SHP77 (cell line): Measurements from ENCODE around the gene SSTR4.
A peak's percentile ranks its signal among the peaks of the same experiment; 100 is the strongest.
"Not testable (repeated sequence)": the region's sequence is repeated elsewhere in the genome, so short reads cannot be mapped to it uniquely, and the experiment has no call there.

Experiments used
- DNase-seq, 2 experiments: peaks; one replicate each; lab custom pipeline; 2025; lab: John Stamatoyannopoulos, UW

SSTR4 gene

DNA sequence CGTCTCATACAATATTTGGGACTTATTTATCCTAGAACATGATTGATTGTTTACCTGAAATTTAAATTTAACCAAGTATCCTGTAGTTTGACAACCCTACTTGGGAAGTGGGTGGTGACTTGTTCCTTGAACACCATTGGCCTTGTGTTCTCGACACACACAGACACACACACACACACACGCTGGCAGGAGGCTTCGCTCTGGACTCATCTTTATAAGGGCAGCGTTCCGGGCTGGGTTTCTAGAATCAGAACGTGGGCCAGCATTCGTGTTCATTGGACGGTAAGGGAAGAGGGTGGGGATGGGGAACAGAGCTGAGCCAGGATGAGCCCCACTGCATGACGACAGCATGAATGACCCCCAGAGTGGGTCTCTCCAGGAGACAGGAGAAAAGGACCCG lies 16.2 kb upstream of the SSTR4 start:
- no peak for DNase-seq

DNA sequence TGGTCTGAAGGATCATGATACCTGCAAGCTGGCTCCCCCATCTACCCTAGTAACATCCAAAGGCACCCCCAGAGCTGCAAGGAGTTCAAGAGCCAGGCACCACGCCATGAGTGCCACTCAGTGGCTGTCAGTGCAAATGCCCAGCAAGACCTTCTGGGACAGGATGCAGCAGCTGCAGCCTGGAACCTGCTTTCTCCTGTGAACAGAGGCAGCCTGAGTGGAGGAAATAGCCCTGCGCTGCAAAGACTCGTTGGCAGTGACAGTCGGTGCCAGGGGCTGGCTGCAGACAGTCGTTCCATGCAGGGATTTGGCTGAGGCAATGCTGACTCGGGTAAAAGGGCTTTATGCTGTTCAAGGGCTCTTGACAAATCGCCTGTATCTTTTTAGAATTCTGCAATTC lies 15.7 kb upstream of the SSTR4 start:
- DNase-seq = peak; percentile 17 to 37

- no peak for DNase-seq
Measured at GRCh38 chr20:23020230-23021018, 14.7 kb upstream of the SSTR4 start.

GRCh38 chr20:23021541-23021940 lies 13.6 kb upstream of the SSTR4 start:
- no peak for DNase-seq

DNA sequence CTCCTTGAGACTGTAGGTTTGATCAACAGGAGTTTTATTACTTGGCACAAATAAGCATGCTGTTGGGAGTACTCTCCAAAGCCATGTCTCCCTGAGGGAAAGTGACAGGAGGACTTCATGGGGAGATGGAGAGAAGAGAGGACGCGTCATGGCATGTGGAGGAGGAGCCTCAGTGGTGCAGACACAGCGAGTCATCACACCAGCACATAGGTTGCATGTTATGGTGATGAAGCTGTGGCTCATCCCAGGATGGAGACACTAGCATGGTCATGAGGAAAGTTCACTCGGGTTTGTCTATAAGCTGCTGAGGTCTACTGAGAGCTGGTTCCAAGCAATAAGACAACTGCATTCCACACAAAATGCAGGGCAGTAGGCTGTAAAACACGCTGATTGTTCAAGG lies 13.2 kb upstream of the SSTR4 start:
- DNase-seq = no peak

DNA sequence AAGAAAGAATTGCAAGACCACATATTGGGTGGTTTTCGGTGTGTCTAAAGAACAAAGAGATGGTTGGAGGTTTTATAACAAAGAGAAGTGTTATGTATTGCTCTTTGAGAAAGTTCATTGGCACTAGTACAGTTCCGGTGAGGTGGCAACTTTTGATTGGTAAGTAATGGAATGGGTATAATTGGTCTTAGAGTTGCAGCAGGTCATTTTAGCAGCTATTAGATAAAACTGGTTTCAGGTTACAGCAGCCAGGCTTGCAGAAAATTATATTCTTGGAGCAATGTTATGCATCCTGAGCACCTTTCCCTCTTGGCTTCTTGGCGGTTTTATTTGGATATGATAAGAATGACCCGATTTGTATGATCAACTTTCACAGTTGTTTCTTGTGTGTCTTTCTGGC lies 12.3 kb upstream of the SSTR4 start:
- DNase-seq = no peak

- DNase-seq = no peak
Measured at GRCh38 chr20:23023621-23024177, 11.4 kb upstream of the SSTR4 start.

GRCh38 chr20:23024701-23025100 lies 10.4 kb upstream of the SSTR4 start:
- no peak for DNase-seq

DNA sequence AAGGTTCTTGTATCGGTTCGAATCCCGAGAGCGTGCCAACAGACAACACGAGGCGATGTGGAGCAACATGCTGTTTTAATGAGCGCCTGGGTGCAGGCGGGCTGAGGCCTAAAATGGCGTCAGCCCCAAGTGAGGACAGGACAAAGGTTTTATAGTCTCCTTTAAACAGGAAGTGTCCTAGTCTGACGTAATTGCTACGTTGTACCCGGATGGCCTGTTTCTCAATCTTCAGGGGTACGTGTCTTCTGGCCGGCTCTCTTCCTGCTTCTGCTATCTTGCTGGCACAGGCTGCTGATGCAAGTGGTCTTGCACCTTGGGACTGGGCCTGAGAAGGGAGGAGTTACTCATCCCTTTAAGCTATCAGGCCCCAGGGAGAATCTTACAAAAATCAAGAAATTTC lies 9.6 kb upstream of the SSTR4 start:
- not testable (repeated sequence) for DNase-seq

DNA sequence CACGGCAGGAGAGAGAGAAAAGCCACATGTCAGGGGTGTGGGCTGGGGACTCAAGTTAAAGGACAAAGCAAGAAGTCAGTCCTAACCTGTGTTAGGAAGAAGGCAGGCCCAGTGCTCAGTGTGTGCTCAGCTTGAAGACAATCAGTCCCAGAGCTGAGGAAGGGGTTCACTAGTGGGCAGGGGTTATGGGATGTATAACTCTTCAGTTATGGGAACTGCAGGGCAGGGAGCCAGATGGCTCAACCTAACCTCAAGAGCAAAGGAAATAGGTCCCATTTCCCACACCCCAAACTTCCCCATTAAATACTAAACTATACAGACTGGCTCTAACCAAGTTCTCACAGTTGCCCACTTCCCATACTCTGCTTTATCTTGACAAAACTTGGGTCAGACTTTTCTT lies 7.4 kb upstream of the SSTR4 start:
- DNase-seq = no peak

DNA sequence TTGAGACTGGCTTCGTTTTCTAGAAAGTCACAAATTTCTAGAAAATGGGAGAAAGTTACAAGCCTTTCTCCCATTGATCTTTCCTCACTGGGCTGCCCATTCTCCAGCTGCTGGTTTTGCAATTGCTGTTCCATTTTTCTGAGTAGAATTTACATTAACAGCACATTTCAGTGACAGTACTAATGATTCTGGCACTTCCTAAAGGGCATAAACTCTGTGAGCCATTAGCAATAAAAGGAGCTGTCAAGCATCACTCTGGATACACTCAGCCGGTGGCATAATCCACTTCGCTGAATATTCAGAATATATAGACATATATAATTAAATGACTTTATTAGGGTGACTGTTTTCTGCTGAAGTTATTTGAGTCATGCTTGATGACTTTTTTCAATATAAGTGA lies 6.7 kb upstream of the SSTR4 start:
- no peak for DNase-seq

GRCh38 chr20:23029324-23029723 lies 5.8 kb upstream of the SSTR4 start:
- DNase-seq = no peak

GRCh38 chr20:23031346-23031745 lies 3.8 kb upstream of the SSTR4 start:
- no peak for DNase-seq

DNA sequence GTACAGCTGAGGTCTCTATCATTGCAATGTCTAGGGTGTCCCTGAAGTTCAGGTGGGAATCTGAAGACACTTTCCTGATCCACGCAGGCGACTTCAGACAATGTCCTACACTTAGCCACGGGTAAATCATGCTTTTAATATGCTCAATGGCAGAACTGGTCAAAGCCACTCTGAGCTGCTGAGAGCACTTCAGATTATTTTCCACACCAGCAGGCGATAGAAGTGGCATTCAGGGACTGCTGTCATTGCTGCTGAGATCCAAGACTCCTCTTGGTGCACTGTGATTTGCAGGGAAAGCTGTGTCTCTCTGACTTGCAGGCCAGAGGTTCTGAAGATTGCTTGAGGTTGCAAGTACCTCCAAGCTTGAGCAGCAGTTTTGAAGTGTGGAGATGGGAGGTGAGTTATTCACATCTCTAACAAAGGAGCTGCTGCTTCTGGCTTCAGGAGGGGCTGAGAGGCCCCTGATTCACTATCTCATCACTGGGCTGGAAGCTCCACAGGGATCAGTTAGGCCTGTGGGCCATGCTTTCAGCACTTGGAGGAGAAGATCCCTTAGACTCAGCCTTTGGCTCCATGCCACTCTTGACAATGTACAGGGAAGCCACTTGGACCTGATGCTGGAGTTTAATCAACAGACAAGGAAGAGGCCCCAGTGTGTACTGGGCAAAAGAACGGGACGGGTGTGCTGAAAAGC lies 2.9 kb upstream of the SSTR4 start:
- DNase-seq = no peak

- no peak for DNase-seq
Measured at GRCh38 chr20:23032750-23033078, 2.4 kb upstream of the SSTR4 start.

GRCh38 chr20:23033918-23034317 lies 1.2 kb upstream of the SSTR4 start:
- DNase-seq = no peak

DNA sequence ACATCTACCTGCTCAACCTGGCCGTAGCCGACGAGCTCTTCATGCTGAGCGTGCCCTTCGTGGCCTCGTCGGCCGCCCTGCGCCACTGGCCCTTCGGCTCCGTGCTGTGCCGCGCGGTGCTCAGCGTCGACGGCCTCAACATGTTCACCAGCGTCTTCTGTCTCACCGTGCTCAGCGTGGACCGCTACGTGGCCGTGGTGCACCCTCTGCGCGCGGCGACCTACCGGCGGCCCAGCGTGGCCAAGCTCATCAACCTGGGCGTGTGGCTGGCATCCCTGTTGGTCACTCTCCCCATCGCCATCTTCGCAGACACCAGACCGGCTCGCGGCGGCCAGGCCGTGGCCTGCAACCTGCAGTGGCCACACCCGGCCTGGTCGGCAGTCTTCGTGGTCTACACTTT lies 619 bp downstream of the SSTR4 start:
- no peak for DNase-seq

GRCh38 chr20:23036371-23036770 lies 1.3 kb downstream of the SSTR4 start:
- no peak for DNase-seq

- no peak for DNase-seq
Measured at GRCh38 chr20:23037017-23037481, 1.9 kb downstream of the SSTR4 start.

GRCh38 chr20:23039136-23039875 lies 4.2 kb downstream of the SSTR4 start:
- DNase-seq = no peak

DNA sequence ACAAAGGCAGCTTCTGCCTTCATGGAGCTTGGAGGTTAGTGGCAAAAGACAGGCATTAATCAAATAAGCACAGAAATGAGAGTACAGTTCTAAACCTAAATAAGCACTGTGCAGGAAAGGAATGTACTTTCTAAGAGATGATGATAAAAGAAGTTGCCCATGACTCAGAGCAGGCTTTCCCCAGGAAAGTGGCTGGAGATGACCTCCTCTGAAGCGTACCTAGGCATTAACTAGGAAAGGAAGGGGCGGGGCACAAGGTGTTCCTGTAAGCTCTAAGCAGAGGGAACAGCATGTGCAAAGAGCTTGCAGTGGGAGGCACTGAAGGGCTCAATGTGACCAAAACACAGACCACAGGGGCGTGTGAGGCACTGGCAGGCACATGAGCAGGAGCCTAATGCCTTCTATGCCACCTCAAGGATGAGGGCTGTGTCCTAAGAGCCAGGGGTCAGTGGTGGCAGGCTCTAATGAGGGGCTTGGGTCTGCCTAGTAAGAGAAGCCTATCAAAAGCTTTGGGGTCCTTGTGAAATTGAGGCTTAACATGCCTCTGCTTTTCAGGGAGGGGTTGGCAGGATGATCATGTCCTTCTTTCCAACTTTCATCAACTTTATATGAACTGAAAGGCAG lies 4.9 kb downstream of the SSTR4 start:
- DNase-seq = no peak

DNA sequence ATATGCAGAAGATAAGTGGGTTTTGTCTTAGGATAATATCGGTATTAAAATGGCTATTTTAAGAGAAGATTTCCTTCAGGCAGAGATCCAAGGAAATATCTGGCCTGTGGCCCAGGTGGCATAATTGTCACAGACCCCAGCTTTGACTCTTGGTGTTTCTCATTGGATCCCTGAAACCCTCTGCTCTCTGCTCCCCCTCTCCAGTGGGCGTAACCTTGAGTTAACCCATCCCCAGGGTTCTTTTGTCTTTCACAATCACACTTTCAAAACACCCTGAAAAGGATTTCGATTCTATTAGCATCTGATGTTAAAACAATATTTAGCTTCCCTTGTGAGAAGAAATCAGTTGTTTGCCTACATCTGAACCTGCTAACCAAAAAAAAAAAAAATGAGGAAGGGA lies 7.2 kb downstream of the SSTR4 start:
- no peak for DNase-seq
